GM23248 (cell line): Measurements from ENCODE around the gene RUNDC3A.

Experiments used
- EZH2 ChIP-seq: fragments of 200-600 bp; sonication (generic); IDR thresholded peaks from 2 replicates; pipeline ENCODE4 v1.6.1; 2018; ENCODE audit warnings: antibody characterized with exemption, mild to moderate bottlenecking; ENCODE audit not compliant: insufficient read depth, poor library complexity, severe bottlenecking
- EZH2phosphoT487 ChIP-seq: fragments of 200-600 bp; sonication (generic); IDR thresholded peaks from 2 replicates; pipeline ENCODE4 v1.6.1; 2018; ENCODE audit warnings: antibody characterized with exemption, moderate library complexity, mild to moderate bottlenecking, low read depth; ENCODE audit not compliant: insufficient read depth

DNA sequence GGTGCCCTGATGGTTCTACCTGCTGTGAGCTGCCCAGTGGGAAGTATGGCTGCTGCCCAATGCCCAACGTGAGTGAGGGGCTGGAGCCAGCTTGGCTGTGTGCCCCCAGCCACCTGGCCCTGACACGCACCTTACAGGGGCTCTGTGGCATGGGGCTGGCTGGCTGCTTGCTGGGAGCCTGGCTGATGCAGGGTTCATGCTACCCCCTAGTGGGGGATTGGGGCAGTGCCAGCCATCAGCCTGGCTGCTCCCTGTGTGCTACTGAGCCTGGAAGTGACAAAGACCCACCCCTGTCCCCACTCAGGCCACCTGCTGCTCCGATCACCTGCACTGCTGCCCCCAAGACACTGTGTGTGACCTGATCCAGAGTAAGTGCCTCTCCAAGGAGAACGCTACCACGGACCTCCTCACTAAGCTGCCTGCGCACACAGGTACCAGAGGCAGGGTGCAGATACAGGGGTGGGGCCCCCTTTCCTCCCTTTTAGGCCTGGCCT, 42.4 kb downstream of the RUNDC3A start:
- no peak for TF ChIP-seq EZH2
- no peak for TF ChIP-seq EZH2phosphoT487
